T follicular helper cell (primary cell): ENCODE measurements around the gene URAD.

Source experiments
- DNase-seq: peaks from one replicate; pipeline ENCODE4 v3.0.0-alpha.2; 2020; ENCODE audit warnings: low read depth

Gene URAD

GRCh38 chr13:27956576-27957300, 31.8 kb downstream of the URAD start:
- DNase-seq: no peak

- DNase-seq: no peak
These were observed 33.4 kb downstream of the URAD start for GRCh38 chr13:27955014-27955591.

GRCh38 chr13:27954406-27954851, 34.1 kb downstream of the URAD start:
- no peak for DNase-seq

GRCh38 chr13:27953676-27954405, 34.7 kb downstream of the URAD start:
- peak; percentile 40 for DNase-seq

- no peak for DNase-seq
These were observed 35.4 kb downstream of the URAD start for GRCh38 chr13:27952876-27953675.

- DNase-seq: no peak
These were observed 45.5 kb downstream of the URAD start for GRCh38 chr13:27942972-27943371.

- no peak for DNase-seq
These were observed 54.7 kb downstream of the URAD start for GRCh38 chr13:27933580-27934328.

GRCh38 chr13:27933118-27933517, 55.4 kb downstream of the URAD start:
- no peak for DNase-seq

GRCh38 chr13:27929868-27930267, 58.6 kb downstream of the URAD start:
- no peak for DNase-seq

GRCh38 chr13:27928805-27929753, 59.4 kb downstream of the URAD start:
- DNase-seq: no peak

- no peak for DNase-seq
These were observed 60.1 kb downstream of the URAD start for GRCh38 chr13:27928353-27928804.
